Breast epithelium (tissue), 3 donors: ENCODE results near the gene CHMP1A.

Experiments used
- CTCF ChIP-seq, 3 donors: fragments of 450-650 bp; IDR thresholded peaks; one replicate each; pipeline ENCODE4 v1.5.1; 2016 to 2017; ENCODE audit warnings: antibody characterized with exemption in 3 of 3, mild to moderate bottlenecking in 3 of 3, moderate library complexity in 3 of 3
- POLR2A ChIP-seq: fragments of 450-650 bp; IDR thresholded peaks from one replicate; pipeline ENCODE4 v1.6.1; 2016; ENCODE audit warnings: antibody characterized with exemption, mild to moderate bottlenecking, moderate library complexity

- TF ChIP-seq POLR2A (no peak), CTCF (IDR thresholded peaks at IDR 0.05) (no peak)
Observed at GRCh38 chr16:89621698-89622409, 35.7 kb downstream of the CHMP1A start.
